Measurements from ENCODE around the gene PGRMC1. TPM values are rescaled to one million over a fixed set of nuclear protein-coding genes. Genes with fewer than 3 reads are reported as not detected.

The PGRMC1 gene
- total RNA-seq, 2 experiments from 2014 or later, result 14.9 to 16.0 TPM

GRCh38 chrX:119229253-119229615 lies 6.9 kb upstream of the PGRMC1 start:
- ChIA-PET POLR2A (interaction anchor here (1.3 kb wide), 1 partner anchor 7 kb away, joined by 3 read pairs; the partner anchor contains the start of gene PGRMC1), CTCF (no interaction called here)
- Histone ChIP-seq H3K4me1 (ENCODE audit: insufficient read depth, low read length) (no peaks in the 10 kb centered on the region), H3K27me3 (ENCODE audit: control insufficient read depth in 1 of 2, insufficient read depth in 2 of 2, low read length in 2 of 2) (no peaks in the 10 kb centered on the region), H3K36me3 (ENCODE audit: insufficient read depth, low read length) (no peaks in the 10 kb centered on the region), H3K4me3 (ENCODE audit: low read length) (no peak overlapping the region), H3K9me3 (ENCODE audit: control insufficient read depth in 1 of 2, insufficient read depth in 1 of 2, low read length in 2 of 2) (no peaks in the 10 kb centered on the region), H3K27ac (ENCODE audit: low read depth in 1 of 2, low read length in 2 of 2) (no peak overlapping the region)
- no peak for DNase-seq
- TF ChIP-seq CTCF (IDR thresholded peaks at IDR 0.05), result no peak
- no peaks in the 10 kb centered on the region for H3K4me1 Mint-ChIP-seq (ENCODE audit: low read depth)
- H3K27ac Mint-ChIP-seq, result no peak overlapping the region
- H3K9me3 Mint-ChIP-seq, result no peaks in the 10 kb centered on the region
- ATAC-seq (ENCODE audit: poor library complexity), result no peak
- H3K27me3 Mint-ChIP-seq, result peaks cover 28% of the 10 kb centered on the region
- intact Hi-C loops (cut with DNase I, micrococcal nuclease), result no loop called here
- H3K4me3 Mint-ChIP-seq, result no peak overlapping the region
- H3K36me3 Mint-ChIP-seq (ENCODE audit: low read depth), result no peaks in the 10 kb centered on the region

- no peaks in the 10 kb centered on the region for H3K4me1 Mint-ChIP-seq (ENCODE audit: low read depth)
- Histone ChIP-seq H3K27me3 (ENCODE audit: control insufficient read depth in 1 of 2, insufficient read depth in 2 of 2, low read length in 2 of 2) (no peaks in the 10 kb centered on the region), H3K27ac (ENCODE audit: low read depth in 1 of 2, low read length in 2 of 2) (no peak overlapping the region), H3K36me3 (ENCODE audit: insufficient read depth, low read length) (no peaks in the 10 kb centered on the region), H3K4me1 (ENCODE audit: insufficient read depth, low read length) (peaks cover 5% of the 10 kb centered on the region), H3K9me3 (ENCODE audit: control insufficient read depth in 1 of 2, insufficient read depth in 1 of 2, low read length in 2 of 2) (no peaks in the 10 kb centered on the region), H3K4me3 (ENCODE audit: low read length) (no peak overlapping the region)
- intact Hi-C loops (cut with DNase I, micrococcal nuclease), result loop anchor here in 1 of 2 experiments (10.0 kb wide), 2 partner anchors 256 to 886 kb away; partner anchors contain the start of genes LONRF3 and WDR44
- no peaks in the 10 kb centered on the region for H3K9me3 Mint-ChIP-seq
- no peak overlapping the region for H3K4me3 Mint-ChIP-seq
- H3K27ac Mint-ChIP-seq, result no peak overlapping the region
- ChIA-PET CTCF (interaction anchor here (0.7 kb wide), 1 partner anchor 16 kb away, joined by 3 read pairs; no protein-coding TSS in a partner anchor), POLR2A (no interaction called here)
- peaks cover 25% of the 10 kb centered on the region for H3K27me3 Mint-ChIP-seq
- no peak for TF ChIP-seq CTCF (IDR thresholded peaks at IDR 0.05)
- ATAC-seq (ENCODE audit: poor library complexity) (no peak), DNase-seq (no peak)
- H3K36me3 Mint-ChIP-seq (ENCODE audit: low read depth), result no peaks in the 10 kb centered on the region
Measured at GRCh38 chrX:119230850-119231249, 5.2 kb upstream of the PGRMC1 start.

- peaks cover 6% of the 10 kb centered on the region for H3K4me1 ChIP-seq (ENCODE audit: insufficient read depth, low read length)
- no peak overlapping the region for H3K4me3 ChIP-seq (ENCODE audit: low read length)
- no peaks in the 10 kb centered on the region for H3K9me3 Mint-ChIP-seq
- no peaks in the 10 kb centered on the region for H3K27me3 ChIP-seq (ENCODE audit: control insufficient read depth in 1 of 2, insufficient read depth in 2 of 2, low read length in 2 of 2)
- H3K9me3 ChIP-seq (ENCODE audit: control insufficient read depth in 1 of 2, insufficient read depth in 1 of 2, low read length in 2 of 2), result no peaks in the 10 kb centered on the region
- peaks cover 4% of the 10 kb centered on the region for H3K36me3 Mint-ChIP-seq (ENCODE audit: low read depth)
- ChIA-PET CTCF (no interaction called here), POLR2A (no interaction called here)
- ATAC-seq (ENCODE audit: poor library complexity) (no peak), DNase-seq (no peak)
- peaks cover under 1% of the 10 kb centered on the region for H3K4me1 Mint-ChIP-seq (ENCODE audit: low read depth)
- TF ChIP-seq CTCF (IDR thresholded peaks at IDR 0.05), result no peak
- H3K27ac Mint-ChIP-seq, result no peak overlapping the region
- H3K27ac ChIP-seq (ENCODE audit: low read depth in 1 of 2, low read length in 2 of 2), result no peak overlapping the region
- H3K27me3 Mint-ChIP-seq, result peaks cover 17% of the 10 kb centered on the region
- intact Hi-C loops (cut with DNase I, micrococcal nuclease), result loop anchor here in 1 of 2 experiments (10.0 kb wide), 2 partner anchors 257 to 887 kb away; partner anchors contain the start of genes LONRF3 and WDR44
- H3K4me3 Mint-ChIP-seq, result no peak overlapping the region
- no peaks in the 10 kb centered on the region for H3K36me3 ChIP-seq (ENCODE audit: insufficient read depth, low read length)
Measured at GRCh38 chrX:119231936-119232445, 4.1 kb upstream of the PGRMC1 start.
